ENCODE measurements around the gene UBE2H.

DNA sequence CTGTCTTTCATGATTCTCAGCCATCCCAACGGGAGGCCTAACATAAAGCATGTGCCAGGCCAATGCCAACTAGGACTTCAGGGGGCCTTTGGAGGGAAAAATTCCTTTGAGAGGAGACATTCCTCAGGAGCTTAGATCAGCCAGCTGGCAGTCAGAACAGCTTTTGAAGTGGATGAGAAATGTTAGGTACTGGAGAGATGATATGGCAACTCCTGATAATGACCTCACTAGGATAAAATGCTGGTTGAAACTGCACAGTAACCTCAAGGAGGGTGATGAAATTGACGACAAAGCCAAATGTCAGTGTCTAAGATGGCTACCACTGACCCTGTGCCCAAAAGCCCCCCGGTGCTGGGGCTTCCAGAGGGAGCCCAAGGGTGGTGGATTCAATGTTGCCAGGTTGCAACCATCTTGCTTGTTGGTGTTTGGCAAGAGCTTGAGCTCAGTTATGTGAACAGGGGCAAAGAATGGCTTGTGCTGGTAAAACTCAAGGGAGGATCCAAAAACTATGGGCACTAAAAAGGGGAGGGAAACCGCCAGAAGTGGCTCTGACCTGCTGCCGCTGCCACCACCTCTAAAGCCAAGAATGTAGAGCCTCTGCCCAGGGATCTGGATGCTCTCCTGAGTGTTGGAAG lies 121.2 kb downstream of the UBE2H start:
- TF ChIP-seq EZH2 (IDR thresholded peaks at IDR 0.05; ENCODE audit: insufficient read depth, low read length) (no peak), CTCF (IDR thresholded peaks at IDR 0.05; ENCODE audit: insufficient read depth, low read depth, low read length) (no peak)
